ENCODE results near the gene MRPL41. TPM values are rescaled to one million over a fixed set of nuclear protein-coding genes. Genes with fewer than 3 reads are reported as not detected.

MRPL41 gene
- total and polyA plus RNA-seq, 2 experiments from 2014 or later = 42.9 to 97.6 TPM

DNA sequence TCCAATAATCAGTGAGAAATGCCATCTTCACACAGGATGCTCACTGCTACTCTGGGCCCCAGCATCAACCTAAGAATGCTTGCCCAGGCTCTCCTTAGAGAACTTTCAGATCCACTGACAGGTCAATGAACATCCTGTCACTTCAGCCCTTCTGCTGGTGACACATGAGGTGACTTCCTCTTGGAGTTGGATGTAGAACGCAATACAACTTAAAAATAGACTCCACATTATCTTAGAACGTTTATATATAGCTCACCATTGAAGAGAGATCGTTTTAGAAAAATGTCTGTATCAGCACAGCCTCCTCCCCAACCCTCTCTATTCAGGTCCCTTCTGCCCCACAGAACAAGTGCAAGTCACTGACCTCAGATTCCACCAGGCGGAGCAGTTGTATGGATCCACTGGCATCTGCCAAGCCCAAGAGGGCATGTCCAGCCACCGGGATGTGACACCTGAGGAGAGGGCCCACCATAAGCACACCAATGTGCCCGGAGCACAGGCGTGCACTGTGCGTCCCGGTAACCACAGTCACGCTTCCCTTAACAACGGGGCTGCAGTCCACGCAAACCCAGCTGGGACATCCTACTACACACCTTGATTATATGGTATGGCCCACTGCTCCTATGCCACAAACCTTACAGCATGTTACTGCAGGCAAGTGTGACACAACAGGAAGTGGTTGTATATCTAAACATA, 24.2 kb downstream of the MRPL41 start:
- Histone ChIP-seq H3K4me1 (ENCODE audit: insufficient read depth) (peaks cover 13% of the 10 kb centered on the region), H3F3A (ENCODE audit: insufficient read depth) (0 out of 2 replicates have a peak, but pooled peaks cover 5% of the 10 kb centered on the region), H4K20me1 (ENCODE audit: insufficient read depth) (no peaks in the 10 kb centered on the region), H3K27me3 (replicated peaks; ENCODE audit: insufficient read depth) (no peaks in the 10 kb centered on the region), H3K9me3 (ENCODE audit: low read depth) (no peaks in the 10 kb centered on the region), H2AFZ (no peak overlapping the region), H3K4me3 (no peak overlapping the region), H3K36me3 (ENCODE audit: low read depth) (peaks cover 9% of the 10 kb centered on the region), H3K9me2 (ENCODE audit: insufficient read depth) (no peaks in the 10 kb centered on the region), H3K27ac (no peak overlapping the region), H3K79me2 (ENCODE audit: insufficient read depth) (peaks cover 53% of the 10 kb centered on the region), H3K9ac (no peak overlapping the region), H3K4me2 (ENCODE audit: unreplicated experiment) (no peak overlapping the region)
- WGBS, 2 experiments (ENCODE audit: low coverage in 1 of 2, low lambda C conversion rate in 2 of 2, missing lambda C conversion rate in 2 of 2) = 92 to 93% methylated on average over 12 of the region's 12 CpGs
- TF ChIP-seq EZH2 (IDR thresholded peaks at IDR 0.05; ENCODE audit: insufficient read depth, poor library complexity, severe bottlenecking) = no peak
- no peak for TF ChIP-seq EZH2phosphoT487 (IDR thresholded peaks at IDR 0.05; ENCODE audit: insufficient read depth, low read depth)
- DNase-seq = no peak
- in situ Hi-C loops (cut with MboI) = no loop called here

DNA sequence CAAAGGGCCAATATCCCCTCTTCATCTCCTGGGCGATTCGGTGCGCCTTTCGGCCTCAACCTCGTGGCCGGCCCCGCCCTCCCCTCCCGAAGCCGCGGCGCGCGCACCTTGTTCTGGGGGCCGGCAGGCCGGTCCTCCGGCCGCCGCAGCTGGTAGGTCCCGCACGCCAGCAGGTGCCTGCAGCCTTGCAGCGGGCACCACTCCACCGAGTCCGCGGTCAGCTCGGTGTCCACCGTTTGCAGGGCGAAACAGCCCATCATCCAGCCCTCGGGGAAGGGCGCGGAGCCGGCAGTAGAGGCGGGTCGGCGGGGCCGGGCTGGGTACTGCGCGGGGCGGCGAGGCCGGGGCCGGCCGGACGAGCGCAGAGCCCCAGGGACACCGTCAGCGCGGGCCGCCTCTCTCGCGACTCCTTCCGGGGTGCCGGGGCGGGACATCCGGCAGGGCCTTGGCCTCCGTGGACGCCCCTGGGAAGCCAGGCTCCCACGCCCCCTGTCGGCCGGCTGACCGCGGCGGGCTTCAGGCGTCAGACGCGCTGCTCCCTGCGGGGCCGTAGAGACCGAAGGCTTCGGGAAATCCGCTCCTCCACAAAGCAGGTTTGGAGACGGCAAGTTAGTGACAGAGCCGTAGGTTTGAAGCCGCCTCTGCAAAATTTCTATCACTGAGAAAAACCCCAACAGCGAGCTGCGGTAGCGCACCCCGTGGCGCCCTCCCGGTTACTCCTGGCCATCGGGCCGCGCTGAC, 27.0 kb downstream of the MRPL41 start, which contains the start of gene DPH7:
Gene DPH7, minus strand, starts transcription at position 408 of the 741 bp plus-strand sequence. Its CDS starts 148 bp downstream, at position 260.
- TF ChIP-seq EZH2phosphoT487 (IDR thresholded peaks at IDR 0.05; ENCODE audit: insufficient read depth, low read depth) (no peak), EZH2 (IDR thresholded peaks at IDR 0.05; ENCODE audit: insufficient read depth, poor library complexity, severe bottlenecking) (no peak)
- peak; percentile 97 for DNase-seq
- H3F3A ChIP-seq (ENCODE audit: insufficient read depth) = 0 out of 2 replicates have a peak, but pooled peaks cover 5% of the 10 kb centered on the region
- H3K4me2 ChIP-seq (ENCODE audit: unreplicated experiment) = peak within 1 kb of the TSS; percentile 87
- WGBS, 2 experiments (ENCODE audit: low coverage in 1 of 2, low lambda C conversion rate in 2 of 2, missing lambda C conversion rate in 2 of 2) = 2% methylated on average over 42 to 57 of the region's 82 CpGs
- H3K27me3 ChIP-seq (replicated peaks; ENCODE audit: insufficient read depth) = no peaks in the 10 kb centered on the region
- H3K9me3 ChIP-seq (ENCODE audit: low read depth) = no peaks in the 10 kb centered on the region
- peak within 1 kb of the TSS; percentile 86 for H3K9ac ChIP-seq
- H2AFZ ChIP-seq = peak within 1 kb of the TSS; percentile 74
- peaks cover 4% of the 10 kb centered on the region; the same call in 1 of the 2 replicates for H3K36me3 ChIP-seq (ENCODE audit: low read depth)
- H3K9me2 ChIP-seq (ENCODE audit: insufficient read depth) = no peaks in the 10 kb centered on the region
- peaks cover 60% of the 10 kb centered on the region for H3K79me2 ChIP-seq (ENCODE audit: insufficient read depth)
- in situ Hi-C loops (cut with MboI) = no loop called here
- peak within 1 kb of the TSS; percentile 76 for H3K27ac ChIP-seq
- no peaks in the 10 kb centered on the region for H4K20me1 ChIP-seq (ENCODE audit: insufficient read depth)
- peak within 1 kb of the TSS; percentile 84 for H3K4me3 ChIP-seq
- peaks cover 13% of the 10 kb centered on the region for H3K4me1 ChIP-seq (ENCODE audit: insufficient read depth)

DNA sequence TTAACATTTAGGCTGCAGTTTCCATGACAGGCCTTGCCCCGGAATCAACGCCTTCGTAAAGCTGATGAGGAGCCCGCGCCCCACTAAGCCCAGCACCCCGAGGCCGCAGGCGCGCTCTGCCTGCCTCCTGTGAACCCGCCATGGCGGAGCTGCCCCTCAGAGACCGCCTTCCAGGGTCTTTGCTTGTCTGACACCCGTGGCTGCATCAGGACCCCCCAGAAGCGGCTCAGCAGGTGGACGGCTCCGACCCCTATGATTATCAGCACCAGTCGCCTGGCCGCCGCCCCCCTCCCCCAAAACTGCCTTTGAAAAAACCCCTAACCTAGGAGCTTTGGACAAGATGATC, 27.6 kb downstream of the MRPL41 start:
- peaks cover 64% of the 10 kb centered on the region for H3K79me2 ChIP-seq (ENCODE audit: insufficient read depth)
- peak; percentile 12 for DNase-seq
- no peaks in the 10 kb centered on the region for H3K9me3 ChIP-seq (ENCODE audit: low read depth)
- H3K4me2 ChIP-seq (ENCODE audit: unreplicated experiment) = peak overlapping the region; percentile 68
- H3F3A ChIP-seq (ENCODE audit: insufficient read depth) = 0 out of 2 replicates have a peak, but pooled peaks cover 5% of the 10 kb centered on the region
- peak overlapping the region; percentile 76 for H3K27ac ChIP-seq
- H3K36me3 ChIP-seq (ENCODE audit: low read depth) = 0 out of 2 replicates have a peak, but pooled peaks cover 4% of the 10 kb centered on the region
- H2AFZ ChIP-seq = peak overlapping the region; percentile 74
- no peaks in the 10 kb centered on the region for H3K9me2 ChIP-seq (ENCODE audit: insufficient read depth)
- H3K9ac ChIP-seq = peak overlapping the region; percentile 86
- H3K27me3 ChIP-seq (replicated peaks; ENCODE audit: insufficient read depth) = no peaks in the 10 kb centered on the region
- no peaks in the 10 kb centered on the region for H4K20me1 ChIP-seq (ENCODE audit: insufficient read depth)
- H3K4me1 ChIP-seq (ENCODE audit: insufficient read depth) = peaks cover 13% of the 10 kb centered on the region
- 5 to 7% methylated on average over 18 to 19 of the region's 19 CpGs for WGBS, 2 experiments (ENCODE audit: low coverage in 1 of 2, low lambda C conversion rate in 2 of 2, missing lambda C conversion rate in 2 of 2)
- in situ Hi-C loops (cut with MboI) = no loop called here
- H3K4me3 ChIP-seq = peak overlapping the region; percentile 84
- TF ChIP-seq EZH2phosphoT487 (IDR thresholded peaks at IDR 0.05; ENCODE audit: insufficient read depth, low read depth) (no peak), EZH2 (IDR thresholded peaks at IDR 0.05; ENCODE audit: insufficient read depth, poor library complexity, severe bottlenecking) (no peak)

DNA sequence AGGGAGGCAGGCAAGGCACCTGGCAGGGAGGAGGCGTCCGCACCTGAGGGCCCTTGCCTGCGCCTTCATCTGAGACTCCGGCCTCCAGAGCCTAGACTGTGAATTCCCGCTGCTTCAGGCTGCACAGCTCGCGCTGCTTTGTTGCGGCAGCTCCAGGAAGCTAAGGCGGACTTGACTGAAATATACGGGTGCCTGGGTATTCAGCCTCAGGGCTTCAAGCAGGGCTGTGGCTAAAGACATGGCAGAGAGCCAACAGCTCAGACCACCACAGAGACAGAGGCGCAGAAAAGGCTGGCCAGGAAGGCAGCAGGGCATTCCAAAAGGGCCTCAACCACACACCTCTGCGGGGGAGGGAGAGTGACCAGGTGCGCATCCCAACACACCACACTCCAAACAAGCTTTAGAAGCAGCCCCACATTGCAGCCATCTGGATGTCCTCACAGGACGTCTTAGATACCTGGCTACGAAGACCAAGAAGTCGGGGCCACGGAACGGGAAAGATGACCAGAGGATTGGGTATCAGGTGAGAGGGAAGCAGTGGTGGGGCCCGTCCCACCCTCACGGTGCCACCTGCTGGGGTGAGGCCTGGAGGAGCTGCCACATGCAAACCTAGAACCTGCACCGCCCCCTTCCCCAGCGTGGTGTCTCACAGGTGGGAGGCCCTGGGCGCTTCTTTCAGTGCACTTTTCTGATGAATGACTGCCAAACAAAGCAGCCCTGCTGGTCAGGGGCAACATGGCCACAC, 28.7 kb downstream of the MRPL41 start:
- Histone ChIP-seq H3K4me1 (ENCODE audit: insufficient read depth) (peaks cover 13% of the 10 kb centered on the region), H3K27ac (no peak overlapping the region), H3K9me3 (ENCODE audit: low read depth) (no peaks in the 10 kb centered on the region), H4K20me1 (ENCODE audit: insufficient read depth) (no peaks in the 10 kb centered on the region), H3K9me2 (ENCODE audit: insufficient read depth) (no peaks in the 10 kb centered on the region), H3K27me3 (replicated peaks; ENCODE audit: insufficient read depth) (no peaks in the 10 kb centered on the region), H3K4me2 (ENCODE audit: unreplicated experiment) (no peak overlapping the region), H2AFZ (no peak overlapping the region), H3K79me2 (ENCODE audit: insufficient read depth) (peaks cover 63% of the 10 kb centered on the region), H3K36me3 (ENCODE audit: low read depth) (0 out of 2 replicates have a peak, but pooled peaks cover 4% of the 10 kb centered on the region), H3K4me3 (no peak overlapping the region), H3K9ac (no peak overlapping the region), H3F3A (ENCODE audit: insufficient read depth) (0 out of 2 replicates have a peak, but pooled peaks cover 5% of the 10 kb centered on the region)
- 88 to 89% methylated on average over 23 of the region's 23 CpGs for WGBS, 2 experiments (ENCODE audit: low coverage in 1 of 2, low lambda C conversion rate in 2 of 2, missing lambda C conversion rate in 2 of 2)
- TF ChIP-seq EZH2 (IDR thresholded peaks at IDR 0.05; ENCODE audit: insufficient read depth, poor library complexity, severe bottlenecking) (no peak), EZH2phosphoT487 (IDR thresholded peaks at IDR 0.05; ENCODE audit: insufficient read depth, low read depth) (no peak)
- DNase-seq = no peak
- in situ Hi-C loops (cut with MboI) = no loop called here

Data from GM23248 (cell line).